Thoracic aorta (tissue), 2 donors: Measurements from ENCODE around the gene MMP24OS. TPM values are rescaled to one million over a fixed set of nuclear protein-coding genes. Genes with fewer than 3 reads are reported as not detected.

Experiments used
- ATAC-seq: fragments of 150-250 bp; one replicate; pipeline ENCODE4 v1.8.0; 2017; ENCODE audit warnings: low read depth; ENCODE audit not compliant: insufficient number of reproducible peaks, low FRiP score
- DNase-seq: peaks from one replicate; pipeline ENCODE4 v3.0.0-alpha.2; 2020; ENCODE audit warnings: low spot score
- H3K27ac ChIP-seq, 2 donors: fragments of 200-600 bp; sonication (generic); 1 replicate in 1 of 2; 2 replicates in 1 of 2; pipeline ENCODE4 v1.5.1; 2016; ENCODE audit warnings: mild to moderate bottlenecking in 2 of 2, moderate library complexity in 2 of 2
- H3K27me3 ChIP-seq: fragments of 200-600 bp; sonication (generic); replicated peaks from 2 replicates; pipeline ENCODE4 v1.6.0; 2016; ENCODE audit warnings: mild to moderate bottlenecking; ENCODE audit not compliant: insufficient read depth
- H3K36me3 ChIP-seq: fragments of 200-600 bp; sonication (generic); one replicate; pipeline ENCODE4 v1.5.1; 2016
- H3K4me1 ChIP-seq, 2 donors: fragments of 200-600 bp; sonication (generic); 1 replicate in 1 of 2; 2 replicates in 1 of 2; pipeline versions ENCODE4 v1.5.1 to v1.6.0; 2016; ENCODE audit warnings: low read depth in 2 of 2, mild to moderate bottlenecking in 1 of 2; ENCODE audit not compliant: control insufficient read depth in 1 of 2
- H3K4me3 ChIP-seq: fragments of 200-600 bp; sonication (generic); 2 replicates; pipeline ENCODE4 v1.5.1; 2016; ENCODE audit warnings: mild to moderate bottlenecking
- H3K9me3 ChIP-seq: fragments of 200-600 bp; sonication (generic); 2 replicates; pipeline ENCODE4 v1.5.1; 2016
- CTCF ChIP-seq: fragments of 200-600 bp; sonication (generic); IDR thresholded peaks from one replicate; pipeline ENCODE4 v1.5.1; 2019; ENCODE audit warnings: antibody characterized with exemption
- total RNA-seq, 2 donors: library from RNA; depleted of rRNA; stranded (reverse); fragments of >200 nt; gene quantifications; one replicate each; pipeline versions ENCODE4 v1.1.0 to v1.2.3, GENCODE V29; 2016

The MMP24OS gene
- total RNA-seq, 2 donors from 2014 or later = 38.1 to 38.3 TPM

- H3K27ac ChIP-seq = no peak overlapping the region
- H3K4me1 ChIP-seq = peaks cover 23 to 37% of the 10 kb centered on the region in 2 donors
- ATAC-seq (no peak), DNase-seq (no peak)
- no peaks in the 10 kb centered on the region for H3K27me3 ChIP-seq
- no peak for TF ChIP-seq CTCF
- H3K9me3 ChIP-seq = no peaks in the 10 kb centered on the region
- H3K36me3 ChIP-seq = peaks cover 7% of the 10 kb centered on the region
- H3K4me3 ChIP-seq = no peak overlapping the region
These were observed 1.7 kb upstream of the MMP24OS start for GRCh38 chr20:35279533-35280174.

- Histone ChIP-seq H3K9me3 (no peaks in the 10 kb centered on the region), H3K27me3 (no peaks in the 10 kb centered on the region), H3K4me1 (peaks cover 23 to 36% of the 10 kb centered on the region in 2 donors), H3K36me3 (peaks cover 7% of the 10 kb centered on the region), H3K27ac (peak overlapping the region; percentile 88 to 94), H3K4me3 (no peak overlapping the region)
- ATAC-seq (no peak), DNase-seq (no peak)
- no peak for TF ChIP-seq CTCF
These were observed 1.1 kb upstream of the MMP24OS start for GRCh38 chr20:35279040-35279439.

- no peaks in the 10 kb centered on the region for H3K27me3 ChIP-seq
- peaks cover 7% of the 10 kb centered on the region for H3K36me3 ChIP-seq
- no peak for ATAC-seq
- H3K9me3 ChIP-seq = no peaks in the 10 kb centered on the region
- H3K4me3 ChIP-seq = peak overlapping the region; percentile 87
- no peak for TF ChIP-seq CTCF
- H3K27ac ChIP-seq = peak overlapping the region; percentile 88 to 94
- no peak for DNase-seq
- peaks cover 13 to 29% of the 10 kb centered on the region in 2 donors for H3K4me1 ChIP-seq
These were observed 795 bp downstream of the MMP24OS start for GRCh38 chr20:35277127-35277526.

- Histone ChIP-seq H3K27ac (peak overlapping the region in 1 of 2 donors; percentile 88), H3K4me1 (peaks cover 13 to 29% of the 10 kb centered on the region in 2 donors)
- DNase-seq = no peak
These were observed 1.5 kb downstream of the MMP24OS start for GRCh38 chr20:35276408-35276807.

GRCh38 chr20:35275741-35276251 is 2.1 kb downstream of the MMP24OS start:
- ATAC-seq (no peak), DNase-seq (no peak)
- no peaks in the 10 kb centered on the region for H3K9me3 ChIP-seq
- peaks cover 13 to 29% of the 10 kb centered on the region in 2 donors for H3K4me1 ChIP-seq
- no peak overlapping the region for H3K4me3 ChIP-seq
- H3K36me3 ChIP-seq = peaks cover 16% of the 10 kb centered on the region
- H3K27ac ChIP-seq = no peak overlapping the region
- H3K27me3 ChIP-seq = no peaks in the 10 kb centered on the region
- no peak for TF ChIP-seq CTCF

More at GRCh38 chr20:35276408-35276807, 1.5 kb downstream of the MMP24OS start:
- TF ChIP-seq CTCF = no peak
- Histone ChIP-seq H3K9me3 (no peaks in the 10 kb centered on the region), H3K27me3 (no peaks in the 10 kb centered on the region), H3K36me3 (peaks cover 11% of the 10 kb centered on the region), H3K4me3 (peak overlapping the region; percentile 87)
- no peak for ATAC-seq
